Measurements from ENCODE around the gene EHD1. TPM values are rescaled to one million over a fixed set of nuclear protein-coding genes. Genes with fewer than 3 reads are reported as not detected.

Gene EHD1
- total and polyA plus RNA-seq, 9 of the 15 experiments (the other 6 are each of a cell fraction or from before 2014, with no cell fraction given), result 0.46 to 65.0 (median 16.4) TPM

DNA sequence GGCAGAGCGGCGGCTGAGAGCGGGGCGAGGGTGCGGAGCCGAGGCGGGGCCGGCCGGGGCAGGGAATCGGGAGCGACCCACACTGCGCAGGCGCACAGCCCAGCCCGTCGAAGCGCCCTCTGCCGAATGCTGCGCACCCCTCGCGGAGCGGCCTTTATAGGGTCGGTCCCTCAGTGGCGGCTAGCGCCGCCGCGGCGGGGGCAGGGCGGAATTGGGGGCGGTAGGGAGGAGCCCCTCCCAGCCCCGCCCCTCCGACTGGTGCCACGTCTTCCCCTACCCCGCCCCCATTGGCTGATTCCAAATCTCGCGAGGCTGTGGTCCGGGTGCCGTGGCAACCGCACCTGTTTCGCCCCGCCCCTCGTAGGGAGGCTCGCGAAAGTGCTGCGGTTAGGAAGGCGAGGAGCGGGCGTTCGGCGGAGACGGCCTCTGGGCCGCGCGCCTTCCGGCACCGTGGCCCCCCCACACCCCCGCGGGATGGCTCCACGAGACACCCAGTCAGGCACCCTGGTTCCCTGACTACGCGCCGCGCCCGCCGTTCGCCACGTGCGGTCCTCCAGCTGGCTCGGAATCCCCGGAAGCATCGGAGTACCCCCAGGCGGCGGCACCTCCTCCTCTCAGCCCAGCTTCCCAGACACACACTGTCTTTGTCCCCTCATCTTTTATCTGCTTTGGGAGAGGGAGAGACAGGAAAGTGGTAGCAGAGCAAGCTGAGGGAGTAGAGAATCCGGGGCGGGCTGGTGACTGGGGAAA lies at the start of gene EHD1 (continued):
- TF ChIP-seq SP2 (IDR thresholded peaks at IDR 0.05; ENCODE audit: extremely low read depth, low read depth, low read length, poor library complexity, severe bottlenecking) (peak; percentile 41), CBX2 (IDR thresholded peaks at IDR 0.05; ENCODE audit: insufficient read depth, low read length, poor library complexity, severe bottlenecking) (no peak), TEAD4 (IDR thresholded peaks at IDR 0.05; ENCODE audit: low read length) (no peak), TEAD4 (CRISPR knock-in tag; IDR thresholded peaks at IDR 0.05; ENCODE audit: borderline replicate concordance) (0 out of 2 replicates have a peak, but pooled peaks have one; percentile 36), NFE2L1 (tag; IDR thresholded peaks at IDR 0.05; ENCODE audit: borderline replicate concordance, low read depth) (no peak), ZNF41 (CRISPR knock-in tag; conservative IDR thresholded peaks at IDR 0.05) (no peak), CBX3 (IDR thresholded peaks at IDR 0.05; ENCODE audit: borderline replicate concordance in 1 of 2, low read length in 2 of 2) (peak in 1 of 2 experiments; percentile 40; a peak in 1 of 3 replicates), KHSRP (IDR thresholded peaks at IDR 0.05) (no peak), TRIM24 (IDR thresholded peaks at IDR 0.05) (no peak), KLF13 (tag; IDR thresholded peaks at IDR 0.05; ENCODE audit: borderline replicate concordance, low read depth) (0 out of 2 replicates have a peak, but pooled peaks have one; percentile 32), CREM (IDR thresholded peaks at IDR 0.05; ENCODE audit: low read depth) (peak; percentile 68), ZNF589 (CRISPR knock-in tag; IDR thresholded peaks at IDR 0.05; ENCODE audit: low read depth) (no peak)
- TF ChIP-seq, protein P1, sequence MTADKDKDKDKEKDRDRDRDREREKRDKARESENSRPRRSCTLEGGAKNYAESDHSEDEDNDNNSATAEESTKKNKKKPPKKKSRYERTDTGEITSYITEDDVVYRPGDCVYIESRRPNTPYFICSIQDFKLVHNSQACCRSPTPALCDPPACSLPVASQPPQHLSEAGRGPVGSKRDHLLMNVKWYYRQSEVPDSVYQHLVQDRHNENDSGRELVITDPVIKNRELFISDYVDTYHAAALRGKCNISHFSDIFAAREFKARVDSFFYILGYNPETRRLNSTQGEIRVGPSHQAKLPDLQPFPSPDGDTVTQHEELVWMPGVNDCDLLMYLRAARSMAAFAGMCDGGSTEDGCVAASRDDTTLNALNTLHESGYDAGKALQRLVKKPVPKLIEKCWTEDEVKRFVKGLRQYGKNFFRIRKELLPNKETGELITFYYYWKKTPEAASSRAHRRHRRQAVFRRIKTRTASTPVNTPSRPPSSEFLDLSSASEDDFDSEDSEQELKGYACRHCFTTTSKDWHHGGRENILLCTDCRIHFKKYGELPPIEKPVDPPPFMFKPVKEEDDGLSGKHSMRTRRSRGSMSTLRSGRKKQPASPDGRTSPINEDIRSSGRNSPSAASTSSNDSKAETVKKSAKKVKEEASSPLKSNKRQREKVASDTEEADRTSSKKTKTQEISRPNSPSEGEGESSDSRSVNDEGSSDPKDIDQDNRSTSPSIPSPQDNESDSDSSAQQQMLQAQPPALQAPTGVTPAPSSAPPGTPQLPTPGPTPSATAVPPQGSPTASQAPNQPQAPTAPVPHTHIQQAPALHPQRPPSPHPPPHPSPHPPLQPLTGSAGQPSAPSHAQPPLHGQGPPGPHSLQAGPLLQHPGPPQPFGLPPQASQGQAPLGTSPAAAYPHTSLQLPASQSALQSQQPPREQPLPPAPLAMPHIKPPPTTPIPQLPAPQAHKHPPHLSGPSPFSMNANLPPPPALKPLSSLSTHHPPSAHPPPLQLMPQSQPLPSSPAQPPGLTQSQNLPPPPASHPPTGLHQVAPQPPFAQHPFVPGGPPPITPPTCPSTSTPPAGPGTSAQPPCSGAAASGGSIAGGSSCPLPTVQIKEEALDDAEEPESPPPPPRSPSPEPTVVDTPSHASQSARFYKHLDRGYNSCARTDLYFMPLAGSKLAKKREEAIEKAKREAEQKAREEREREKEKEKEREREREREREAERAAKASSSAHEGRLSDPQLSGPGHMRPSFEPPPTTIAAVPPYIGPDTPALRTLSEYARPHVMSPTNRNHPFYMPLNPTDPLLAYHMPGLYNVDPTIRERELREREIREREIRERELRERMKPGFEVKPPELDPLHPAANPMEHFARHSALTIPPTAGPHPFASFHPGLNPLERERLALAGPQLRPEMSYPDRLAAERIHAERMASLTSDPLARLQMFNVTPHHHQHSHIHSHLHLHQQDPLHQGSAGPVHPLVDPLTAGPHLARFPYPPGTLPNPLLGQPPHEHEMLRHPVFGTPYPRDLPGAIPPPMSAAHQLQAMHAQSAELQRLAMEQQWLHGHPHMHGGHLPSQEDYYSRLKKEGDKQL (CRISPR knock-in tag; IDR thresholded peaks at IDR 0.05; ENCODE audit: borderline replicate concordance), result no peak
- TF ChIP-seq, protein P2, sequence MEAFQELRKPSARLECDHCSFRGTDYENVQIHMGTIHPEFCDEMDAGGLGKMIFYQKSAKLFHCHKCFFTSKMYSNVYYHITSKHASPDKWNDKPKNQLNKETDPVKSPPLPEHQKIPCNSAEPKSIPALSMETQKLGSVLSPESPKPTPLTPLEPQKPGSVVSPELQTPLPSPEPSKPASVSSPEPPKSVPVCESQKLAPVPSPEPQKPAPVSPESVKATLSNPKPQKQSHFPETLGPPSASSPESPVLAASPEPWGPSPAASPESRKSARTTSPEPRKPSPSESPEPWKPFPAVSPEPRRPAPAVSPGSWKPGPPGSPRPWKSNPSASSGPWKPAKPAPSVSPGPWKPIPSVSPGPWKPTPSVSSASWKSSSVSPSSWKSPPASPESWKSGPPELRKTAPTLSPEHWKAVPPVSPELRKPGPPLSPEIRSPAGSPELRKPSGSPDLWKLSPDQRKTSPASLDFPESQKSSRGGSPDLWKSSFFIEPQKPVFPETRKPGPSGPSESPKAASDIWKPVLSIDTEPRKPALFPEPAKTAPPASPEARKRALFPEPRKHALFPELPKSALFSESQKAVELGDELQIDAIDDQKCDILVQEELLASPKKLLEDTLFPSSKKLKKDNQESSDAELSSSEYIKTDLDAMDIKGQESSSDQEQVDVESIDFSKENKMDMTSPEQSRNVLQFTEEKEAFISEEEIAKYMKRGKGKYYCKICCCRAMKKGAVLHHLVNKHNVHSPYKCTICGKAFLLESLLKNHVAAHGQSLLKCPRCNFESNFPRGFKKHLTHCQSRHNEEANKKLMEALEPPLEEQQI (IDR thresholded peaks at IDR 0.05), result no peak
- TF ChIP-seq, protein P3, sequence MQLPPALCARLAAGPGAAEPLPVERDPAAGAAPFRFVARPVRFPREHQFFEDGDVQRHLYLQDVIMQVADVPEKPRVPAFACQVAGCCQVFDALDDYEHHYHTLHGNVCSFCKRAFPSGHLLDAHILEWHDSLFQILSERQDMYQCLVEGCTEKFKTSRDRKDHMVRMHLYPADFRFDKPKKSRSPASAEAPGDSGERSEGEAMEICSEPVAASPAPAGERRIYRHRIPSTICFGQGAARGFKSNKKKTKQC (CRISPR knock-in tag; IDR thresholded peaks at IDR 0.05), result peak; percentile 44; the same call in 1 of the 2 replicates
- TF ChIP-seq, protein P4, sequence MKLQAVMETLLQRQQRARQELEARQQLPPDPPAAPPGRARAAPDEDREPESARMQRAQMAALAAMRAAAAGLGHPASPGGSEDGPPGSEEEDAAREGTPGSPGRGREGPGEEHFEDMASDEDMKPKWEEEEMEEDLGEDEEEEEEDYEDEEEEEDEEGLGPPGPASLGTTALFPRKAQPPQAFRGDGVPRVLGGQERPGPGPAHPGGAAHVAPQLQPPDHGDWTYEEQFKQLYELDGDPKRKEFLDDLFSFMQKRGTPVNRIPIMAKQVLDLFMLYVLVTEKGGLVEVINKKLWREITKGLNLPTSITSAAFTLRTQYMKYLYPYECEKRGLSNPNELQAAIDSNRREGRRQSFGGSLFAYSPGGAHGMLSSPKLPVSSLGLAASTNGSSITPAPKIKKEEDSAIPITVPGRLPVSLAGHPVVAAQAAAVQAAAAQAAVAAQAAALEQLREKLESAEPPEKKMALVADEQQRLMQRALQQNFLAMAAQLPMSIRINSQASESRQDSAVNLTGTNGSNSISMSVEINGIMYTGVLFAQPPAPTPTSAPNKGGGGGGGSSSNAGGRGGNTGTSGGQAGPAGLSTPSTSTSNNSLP (IDR thresholded peaks at IDR 0.05; ENCODE audit: borderline replicate concordance, low read depth, low read length), result peak; percentile 22; the same call in 1 of the 2 replicates

All from K562 (cell line).